Transverse colon (tissue), 4 donors: ENCODE measurements around the gene LIPT1. TPM values are rescaled to one million over a fixed set of nuclear protein-coding genes. Genes with fewer than 3 reads are reported as not detected.

Experiments
- DNase-seq: peaks from one replicate; pipeline ENCODE4 v3.0.0-alpha.2; 2019
- H3K27ac ChIP-seq, 4 donors: fragments of 200-600 bp; sonication (generic); 2 replicates each; pipeline ENCODE4 v1.5.1; 2016 to 2018; ENCODE audit warnings: inconsistent platforms in 4 of 4
- H3K27me3 ChIP-seq: fragments of 200-600 bp; sonication (generic); 2 replicates; pipeline ENCODE4 v1.5.1; 2017; ENCODE audit warnings: inconsistent platforms
- H3K36me3 ChIP-seq, 4 donors: fragments of 200-600 bp; sonication (generic); 2 replicates each; pipeline ENCODE4 v1.5.1; 2017 to 2019; ENCODE audit warnings: inconsistent platforms in 4 of 4
- H3K4me1 ChIP-seq, 4 donors: fragments of 200-600 bp; sonication (generic); 2 replicates each; pipeline ENCODE4 v1.5.1; 2017 to 2020; ENCODE audit warnings: inconsistent platforms in 4 of 4
- H3K4me3 ChIP-seq, 4 donors: fragments of 200-600 bp; sonication (generic); 1 replicate in 1 of 4; 2 replicates in 3 of 4; pipeline versions ENCODE4 v1.5.1 to v1.6.1; 2017 to 2019; ENCODE audit warnings: inconsistent platforms in 4 of 4
- H3K9me3 ChIP-seq, 2 donors: fragments of 200-600 bp; sonication (generic); 2 replicates each; pipeline ENCODE4 v1.5.1; 2017 to 2019; ENCODE audit warnings: inconsistent platforms in 2 of 2
- CTCF ChIP-seq, 5 experiments: fragments of 200-600 bp in 3 of 5; fragments of 450-650 bp in 2 of 5; sonication (generic) in 3 of 5; IDR thresholded peaks; 1 replicate in 2 of 5; 2 replicates in 3 of 5; pipeline ENCODE4 v1.5.1; 2016 to 2017; ENCODE audit warnings: antibody characterized with exemption in 5 of 5, inconsistent platforms in 3 of 5, mild to moderate bottlenecking in 2 of 5, moderate library complexity in 1 of 5
- EP300 ChIP-seq: sonication (generic); formaldehyde crosslinking; IDR thresholded peaks from one replicate; pipeline ENCODE4 v1.6.1; 2017; ENCODE audit warnings: antibody characterized with exemption, low read depth
- POLR2A ChIP-seq: fragments of 450-650 bp; IDR thresholded peaks from one replicate; pipeline ENCODE4 v1.6.1; 2016; ENCODE audit warnings: antibody characterized with exemption, mild to moderate bottlenecking, moderate library complexity
- POLR2AphosphoS5 ChIP-seq, 3 donors: sonication (generic); formaldehyde crosslinking; IDR thresholded peaks; one replicate each; pipeline ENCODE4 v1.6.1; 2016; ENCODE audit warnings: antibody characterized with exemption in 3 of 3
- WGBS, 2 donors: methylation state at CpG; one replicate each; pipeline ENCODE4 v1.1.5; 2018; ENCODE audit warnings: low coverage in 1 of 2; 5-methylcytosine and 5-hydroxymethylcytosine counted together
- in situ Hi-C, 4 donors: fragments of 200-750 bp; cut with MboI; loops; one replicate each; pipeline versions ENCODE4 v1.15.0 to v1.15.1; 2017; ENCODE audit warnings: low sequenced_read_pairs in 3 of 4, low pct_ligation_motif_present in 1 of 4, low pct_unique_long_range_greater_than_20kb in 1 of 4
- intact Hi-C: fragments of 100-400 bp; cut with DNase I; formaldehyde crosslinking; loops from one replicate; pipeline ENCODE4 v1.15.1; 2023; ENCODE audit warnings: low total_unique reads
- total RNA-seq, 4 donors: library from RNA; depleted of rRNA; stranded (reverse); fragments of >200 nt; gene quantifications; one replicate each; pipeline ENCODE4 v1.1.0, GENCODE V29; 2016

The LIPT1 gene
- total RNA-seq, 4 donors from 2014 or later: 6.0 to 19.9 (median 7.8) TPM; not detected in 1

- intact Hi-C loops (no loop called here), in situ Hi-C loops (no loop called here)
- DNase-seq: no peak
Observed at GRCh38 chr2:99140860-99141109, 14.0 kb upstream of the LIPT1 start.

GRCh38 chr2:99141110-99142108 lies 13.4 kb upstream of the LIPT1 start, which contains the start of gene C2orf15:
Gene C2orf15 (plus strand): TSS chr2:99141707. CDS start chr2:99150559, 8,852 bp downstream.
- TF ChIP-seq CTCF (IDR thresholded peaks at IDR 0.05) (no peak), POLR2AphosphoS5 (IDR thresholded peaks at IDR 0.05) (peak; percentile 88 to 96 (median 92)), POLR2A (peak; percentile 90)
- intact Hi-C loops: no loop called here

More at GRCh38 chr2:99140860-99141109, 14.0 kb upstream of the LIPT1 start:
- TF ChIP-seq POLR2A: no peak
- no peak for TF ChIP-seq EP300
- H3K4me3 ChIP-seq: peak overlapping the region; percentile 60 to 96 (median 82)
- H3K9me3 ChIP-seq: no peaks in the 10 kb centered on the region
- no peaks in the 10 kb centered on the region for H3K27me3 ChIP-seq
- peaks cover 6 to 19% (median 12%) of the 10 kb centered on the region in 4 donors for H3K4me1 ChIP-seq
- H3K36me3 ChIP-seq: no peaks in the 10 kb centered on the region
- 1% methylated on average over 16 of the region's 21 CpGs; no CpG with 5 or more reads in 1 of the 2 donors for WGBS, 2 donors
- peak overlapping the region; percentile 90 to 97 (median 96) for H3K27ac ChIP-seq

GRCh38 chr2:99150706-99151105 lies 4.1 kb upstream of the LIPT1 start:
- peaks cover 3 to 10% (median 7%) of the 10 kb centered on the region in 4 donors for H3K4me1 ChIP-seq
- H3K4me3 ChIP-seq: no peak overlapping the region
- in situ Hi-C loops: no loop called here
- WGBS, 2 donors: 87 to 100% methylated on average over 1 of the region's 1 CpG
- H3K27ac ChIP-seq: no peak overlapping the region
- H3K27me3 ChIP-seq: no peaks in the 10 kb centered on the region
- H3K36me3 ChIP-seq: no peaks in the 10 kb centered on the region
- intact Hi-C loops: no loop called here
- DNase-seq: no peak
- no peak for TF ChIP-seq POLR2A
- no peak for TF ChIP-seq EP300
- TF ChIP-seq CTCF (IDR thresholded peaks at IDR 0.05): no peak
- no peak for TF ChIP-seq POLR2AphosphoS5 (IDR thresholded peaks at IDR 0.05)
- H3K9me3 ChIP-seq: no peaks in the 10 kb centered on the region

More at GRCh38 chr2:99141110-99142108, 13.4 kb upstream of the LIPT1 start, which contains the start of gene C2orf15:
- peaks cover 6 to 19% (median 12%) of the 10 kb centered on the region in 4 donors for H3K4me1 ChIP-seq
- WGBS, 2 donors: 0% methylated on average over 5 to 65 of the region's 84 CpGs
- H3K9me3 ChIP-seq: no peaks in the 10 kb centered on the region
- H3K36me3 ChIP-seq: no peaks in the 10 kb centered on the region
- H3K4me3 ChIP-seq: peak within 1 kb of the TSS; percentile 60 to 96 (median 82)
- H3K27ac ChIP-seq: peak within 1 kb of the TSS; percentile 90 to 97 (median 96)
- in situ Hi-C loops: no loop called here
- H3K27me3 ChIP-seq: no peaks in the 10 kb centered on the region
- peak; percentile 98 for DNase-seq

- Histone ChIP-seq H3K36me3 (no peaks in the 10 kb centered on the region), H3K27ac (no peak overlapping the region), H3K27me3 (no peaks in the 10 kb centered on the region), H3K4me1 (peaks cover 8 to 17% (median 12%) of the 10 kb centered on the region in 4 donors), H3K9me3 (no peaks in the 10 kb centered on the region), H3K4me3 (no peak overlapping the region)
- no peak for TF ChIP-seq POLR2A
- TF ChIP-seq EP300: no peak
- no peak for TF ChIP-seq POLR2AphosphoS5 (IDR thresholded peaks at IDR 0.05)
- TF ChIP-seq CTCF (IDR thresholded peaks at IDR 0.05): no peak
- WGBS, 2 donors: 79% methylated on average over 7 of the region's 7 CpGs
- intact Hi-C loops: no loop called here
- in situ Hi-C loops: no loop called here
- no peak for DNase-seq
Observed at GRCh38 chr2:99152199-99152895, 2.4 kb upstream of the LIPT1 start.
